ENCODE data around the gene KCNK15. TPM values are rescaled to one million over a fixed set of nuclear protein-coding genes. Genes with fewer than 3 reads are reported as not detected.

KCNK15 gene
- polyA plus RNA-seq, 3 donors: 0.06 to 0.11 TPM; not detected in 1

- DNase-seq (ENCODE audit: low read depth in 3 of 3, low spot score in 2 of 3): no peak
Measured at GRCh38 chr20:44714701-44715498, 30.8 kb upstream of the KCNK15 start, which contains the start of gene CCN5. Gene CCN5, plus strand, starts transcription at chr20:44715369. Its CDS starts 22 bp downstream, at chr20:44715391.

- DNase-seq (ENCODE audit: low read depth in 3 of 3, low spot score in 2 of 3): no peak
Measured at GRCh38 chr20:44715499-44716308, 30.0 kb upstream of the KCNK15 start.

GRCh38 chr20:44716309-44717106, 29.2 kb upstream of the KCNK15 start:
- DNase-seq (ENCODE audit: low read depth in 3 of 3, low spot score in 2 of 3): no peak

- DNase-seq (ENCODE audit: low read depth in 3 of 3, low spot score in 2 of 3): no peak
Measured at GRCh38 chr20:44717986-44718385, 27.7 kb upstream of the KCNK15 start.

GRCh38 chr20:44719841-44720240, 25.8 kb upstream of the KCNK15 start:
- DNase-seq (ENCODE audit: low read depth in 3 of 3, low spot score in 2 of 3): no peak

- DNase-seq (ENCODE audit: low read depth in 3 of 3, low spot score in 2 of 3): no peak
Measured at GRCh38 chr20:44720621-44720996, 25.1 kb upstream of the KCNK15 start.

- no peak for DNase-seq (ENCODE audit: low read depth in 3 of 3, low spot score in 2 of 3)
Measured at GRCh38 chr20:44720997-44721784, 24.5 kb upstream of the KCNK15 start.

- no peak for DNase-seq (ENCODE audit: low read depth in 3 of 3, low spot score in 2 of 3)
Measured at GRCh38 chr20:44721785-44722054, 23.9 kb upstream of the KCNK15 start.

- no peak for DNase-seq (ENCODE audit: low read depth in 3 of 3, low spot score in 2 of 3)
Measured at GRCh38 chr20:44722990-44723389, 22.7 kb upstream of the KCNK15 start.

- DNase-seq (ENCODE audit: low read depth in 3 of 3, low spot score in 2 of 3): no peak
Measured at GRCh38 chr20:44723391-44723790, 22.3 kb upstream of the KCNK15 start.

GRCh38 chr20:44723798-44724362, 21.8 kb upstream of the KCNK15 start:
- DNase-seq (ENCODE audit: low read depth in 3 of 3, low spot score in 2 of 3): no peak

GRCh38 chr20:44724423-44725091, 21.1 kb upstream of the KCNK15 start:
- DNase-seq (ENCODE audit: low read depth in 3 of 3, low spot score in 2 of 3): no peak

GRCh38 chr20:44725837-44726236, 19.8 kb upstream of the KCNK15 start:
- DNase-seq (ENCODE audit: low read depth in 3 of 3, low spot score in 2 of 3): no peak

GRCh38 chr20:44727039-44727438, 18.6 kb upstream of the KCNK15 start:
- DNase-seq (ENCODE audit: low read depth in 3 of 3, low spot score in 2 of 3): no peak

- no peak for DNase-seq (ENCODE audit: low read depth in 3 of 3, low spot score in 2 of 3)
Measured at GRCh38 chr20:44727651-44728050, 18.0 kb upstream of the KCNK15 start.

- no peak for DNase-seq (ENCODE audit: low read depth in 3 of 3, low spot score in 2 of 3)
Measured at GRCh38 chr20:44728801-44729443, 16.7 kb upstream of the KCNK15 start.

GRCh38 chr20:44730441-44730840, 15.2 kb upstream of the KCNK15 start:
- no peak for DNase-seq (ENCODE audit: low read depth in 3 of 3, low spot score in 2 of 3)

- DNase-seq (ENCODE audit: low read depth in 3 of 3, low spot score in 2 of 3): no peak
Measured at GRCh38 chr20:44731657-44732056, 14.0 kb upstream of the KCNK15 start.

- DNase-seq (ENCODE audit: low read depth in 3 of 3, low spot score in 2 of 3): no peak
Measured at GRCh38 chr20:44732327-44732726, 13.3 kb upstream of the KCNK15 start.
